DND-41 (cell line): ENCODE measurements around the gene SNX2.

Experiments used
- ATAC-seq: fragments of 200-7000 bp; cut with Tn5 transposase; 3 replicates; pipeline ENCODE4 v1.9.1; 2021; ENCODE audit warnings: low read depth; ENCODE audit not compliant: insufficient read depth
- DNase-seq: peaks from one replicate; pipeline ENCODE4 v3.0.0-alpha.2; 2020
- H2AFZ ChIP-seq: 2 replicates; pipeline ENCODE4 v1.6.0; 2012; ENCODE audit warnings: low read depth, low read length
- H3K27ac ChIP-seq: 2 replicates; pipeline ENCODE4 v1.5.1; 2012; ENCODE audit warnings: low read length, inconsistent platforms
- H3K27me3 ChIP-seq: fragments of 200-600 bp; sonication (generic); 2 replicates; pipeline ENCODE4 v1.6.0; 2012; ENCODE audit warnings: low read length, mild to moderate bottlenecking, inconsistent platforms; ENCODE audit not compliant: insufficient read depth, poor library complexity
- H3K36me3 ChIP-seq: 2 replicates; pipeline ENCODE4 v1.5.1; 2012; ENCODE audit warnings: low read length, inconsistent platforms; ENCODE audit not compliant: insufficient read depth
- H3K4me1 ChIP-seq: 2 replicates; pipeline ENCODE4 v1.5.1; 2012; ENCODE audit warnings: mild to moderate bottlenecking, low read length; ENCODE audit not compliant: insufficient read depth
- H3K4me2 ChIP-seq: 2 replicates; pipeline ENCODE4 v1.6.0; 2012; ENCODE audit warnings: mild to moderate bottlenecking, moderate library complexity, low read length, inconsistent platforms; ENCODE audit not compliant: insufficient read depth
- H3K4me3 ChIP-seq, 2 experiments: fragments of 200-600 bp in 1 of 2; shearing (Covaris generic) in 1 of 2; 2 replicates each; pipeline ENCODE4 v1.5.1; 2012 to 2016; ENCODE audit warnings: inconsistent platforms in 2 of 2, low read length in 2 of 2, mild to moderate bottlenecking in 2 of 2, low read depth in 1 of 2, moderate library complexity in 1 of 2
- H3K79me2 ChIP-seq: 2 replicates; pipeline ENCODE4 v1.6.0; 2012; ENCODE audit warnings: low read length, inconsistent platforms; ENCODE audit not compliant: insufficient read depth
- H3K9ac ChIP-seq: 2 replicates; pipeline ENCODE4 v1.6.0; 2012; ENCODE audit warnings: low read depth, mild to moderate bottlenecking, inconsistent platforms, low read length, moderate library complexity
- H3K9me3 ChIP-seq: 2 replicates; pipeline ENCODE4 v1.5.1; 2012; ENCODE audit warnings: low read length, moderate library complexity, mild to moderate bottlenecking, inconsistent platforms; ENCODE audit not compliant: insufficient read depth, severe bottlenecking
- H4K20me1 ChIP-seq: 2 replicates; pipeline ENCODE4 v1.6.0; 2012; ENCODE audit warnings: low read length; ENCODE audit not compliant: insufficient read depth
- EZH2 ChIP-seq: IDR thresholded peaks from 3 replicates; pipeline ENCODE4 v1.6.1; 2012; ENCODE audit warnings: borderline replicate concordance, low read depth, mild to moderate bottlenecking, moderate library complexity, low read length, inconsistent platforms; ENCODE audit not compliant: severe bottlenecking
- TF ChIP-seq, protein P1 (sequence below): IDR thresholded peaks from 2 replicates; pipeline ENCODE4 v1.5.1; 2012; ENCODE audit warnings: borderline replicate concordance, low read length, moderate library complexity, mild to moderate bottlenecking; ENCODE audit not compliant: poor library complexity, severe bottlenecking; ENCODE audit errors: extremely low read depth

Gene SNX2

GRCh38 chr5:122815218-122815767, 40.4 kb downstream of the SNX2 start:
- Histone ChIP-seq H3K9ac (no peak overlapping the region), H2AFZ (no peak overlapping the region), H3K36me3 (peaks cover 26% of the 10 kb centered on the region), H3K27me3 (no peaks in the 10 kb centered on the region), H3K4me1 (no peaks in the 10 kb centered on the region), H3K4me2 (no peak overlapping the region), H4K20me1 (no peaks in the 10 kb centered on the region), H3K4me3 (no peak overlapping the region), H3K27ac (no peak overlapping the region), H3K79me2 (no peaks in the 10 kb centered on the region), H3K9me3 (no peaks in the 10 kb centered on the region)
- DNase-seq, result no peak
- ATAC-seq, result no peak
- TF ChIP-seq, protein P1, sequence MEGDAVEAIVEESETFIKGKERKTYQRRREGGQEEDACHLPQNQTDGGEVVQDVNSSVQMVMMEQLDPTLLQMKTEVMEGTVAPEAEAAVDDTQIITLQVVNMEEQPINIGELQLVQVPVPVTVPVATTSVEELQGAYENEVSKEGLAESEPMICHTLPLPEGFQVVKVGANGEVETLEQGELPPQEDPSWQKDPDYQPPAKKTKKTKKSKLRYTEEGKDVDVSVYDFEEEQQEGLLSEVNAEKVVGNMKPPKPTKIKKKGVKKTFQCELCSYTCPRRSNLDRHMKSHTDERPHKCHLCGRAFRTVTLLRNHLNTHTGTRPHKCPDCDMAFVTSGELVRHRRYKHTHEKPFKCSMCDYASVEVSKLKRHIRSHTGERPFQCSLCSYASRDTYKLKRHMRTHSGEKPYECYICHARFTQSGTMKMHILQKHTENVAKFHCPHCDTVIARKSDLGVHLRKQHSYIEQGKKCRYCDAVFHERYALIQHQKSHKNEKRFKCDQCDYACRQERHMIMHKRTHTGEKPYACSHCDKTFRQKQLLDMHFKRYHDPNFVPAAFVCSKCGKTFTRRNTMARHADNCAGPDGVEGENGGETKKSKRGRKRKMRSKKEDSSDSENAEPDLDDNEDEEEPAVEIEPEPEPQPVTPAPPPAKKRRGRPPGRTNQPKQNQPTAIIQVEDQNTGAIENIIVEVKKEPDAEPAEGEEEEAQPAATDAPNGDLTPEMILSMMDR, result no peak
- no peak for TF ChIP-seq EZH2

GRCh38 chr5:122816756-122817155, 41.9 kb downstream of the SNX2 start:
- no peak for TF ChIP-seq EZH2
- TF ChIP-seq, protein P1, result no peak
- H3K9ac ChIP-seq, result no peak overlapping the region
- peaks cover 37% of the 10 kb centered on the region for H3K36me3 ChIP-seq
- H2AFZ ChIP-seq, result no peak overlapping the region
- H4K20me1 ChIP-seq, result no peaks in the 10 kb centered on the region
- no peak for DNase-seq
- no peaks in the 10 kb centered on the region for H3K4me1 ChIP-seq
- no peak for ATAC-seq
- H3K79me2 ChIP-seq, result no peaks in the 10 kb centered on the region
- no peak overlapping the region for H3K4me3 ChIP-seq
- no peaks in the 10 kb centered on the region for H3K27me3 ChIP-seq
- no peaks in the 10 kb centered on the region for H3K9me3 ChIP-seq
- H3K27ac ChIP-seq, result no peak overlapping the region
- H3K4me2 ChIP-seq, result no peak overlapping the region

- H3K27ac ChIP-seq, result no peak overlapping the region
- no peak for TF ChIP-seq EZH2
- TF ChIP-seq, protein P1, result no peak
- H3K9me3 ChIP-seq, result no peaks in the 10 kb centered on the region
- ATAC-seq, result no peak
- no peaks in the 10 kb centered on the region for H4K20me1 ChIP-seq
- H3K79me2 ChIP-seq, result no peaks in the 10 kb centered on the region
- peaks cover 17% of the 10 kb centered on the region; the same call in 1 of the 2 replicates for H3K36me3 ChIP-seq
- H2AFZ ChIP-seq, result no peak overlapping the region
- no peak overlapping the region for H3K4me3 ChIP-seq
- DNase-seq, result no peak
- H3K4me1 ChIP-seq, result no peaks in the 10 kb centered on the region
- H3K9ac ChIP-seq, result no peak overlapping the region
- H3K4me2 ChIP-seq, result no peak overlapping the region
- H3K27me3 ChIP-seq, result no peaks in the 10 kb centered on the region
Measured at GRCh38 chr5:122831984-122832383, 57.1 kb downstream of the SNX2 start.
